H9 (cell line): ENCODE data around the gene CPA3. TPM values are rescaled to one million over a fixed set of nuclear protein-coding genes. Genes with fewer than 3 reads are reported as not detected.

Source experiments
- DNase-seq: peaks from one replicate; pipeline ENCODE4 v3.0.0-alpha.2; 2017
- H2AFZ ChIP-seq: one replicate; pipeline ENCODE4 v1.6.1; 2013; ENCODE audit warnings: mild to moderate bottlenecking, low read length, control low read depth, moderate library complexity
- H2AK5ac ChIP-seq: 2 replicates; pipeline ENCODE4 v1.6.1; 2013; ENCODE audit warnings: low read length, control low read depth, mixed read lengths; ENCODE audit not compliant: insufficient read length
- H2BK120ac ChIP-seq: one replicate; pipeline ENCODE4 v1.6.1; 2013; ENCODE audit warnings: low read depth, mild to moderate bottlenecking, low read length, control low read depth, inconsistent platforms; ENCODE audit not compliant: poor library complexity, severe bottlenecking
- H2BK12ac ChIP-seq: 2 replicates; pipeline ENCODE4 v1.6.1; 2013; ENCODE audit warnings: low read length, control low read depth, mixed read lengths, low read depth; ENCODE audit not compliant: insufficient read length
- H2BK15ac ChIP-seq: 2 replicates; pipeline ENCODE4 v1.6.1; 2013; ENCODE audit warnings: low read depth, low read length, control low read depth
- H2BK20ac ChIP-seq: one replicate; pipeline ENCODE4 v1.6.1; 2013; ENCODE audit warnings: low read depth, mild to moderate bottlenecking, low read length, control low read depth, inconsistent platforms; ENCODE audit not compliant: poor library complexity, severe bottlenecking
- H2BK5ac ChIP-seq: 2 replicates; pipeline ENCODE4 v1.6.1; 2013; ENCODE audit warnings: low read length, control low read depth, mixed read lengths; ENCODE audit not compliant: insufficient read length
- H3K14ac ChIP-seq: 2 replicates; pipeline ENCODE4 v1.6.1; 2013; ENCODE audit warnings: low read length, control low read depth; ENCODE audit not compliant: insufficient read depth
- H3K18ac ChIP-seq: 2 replicates; pipeline ENCODE4 v1.6.1; 2013; ENCODE audit warnings: low read depth, mild to moderate bottlenecking, mixed read lengths, low read length, control low read depth; ENCODE audit not compliant: insufficient read length
- H3K23ac ChIP-seq: 2 replicates; pipeline ENCODE4 v1.6.1; 2013; ENCODE audit warnings: low read length, control low read depth, mixed read lengths, low read depth; ENCODE audit not compliant: insufficient read length
- H3K23me2 ChIP-seq: 2 replicates; pipeline ENCODE4 v1.6.1; 2013; ENCODE audit warnings: low read depth, mild to moderate bottlenecking, mixed read lengths, low read length, control low read depth; ENCODE audit not compliant: insufficient read length, poor library complexity, severe bottlenecking
- H3K27ac ChIP-seq: 2 replicates; pipeline ENCODE4 v1.5.1; 2013; ENCODE audit warnings: low read length, control low read depth, mixed read lengths, low read depth; ENCODE audit not compliant: insufficient read length
- H3K27me3 ChIP-seq: 2 replicates; pipeline ENCODE4 v1.6.1; 2013; ENCODE audit warnings: low read length, control low read depth, inconsistent platforms; ENCODE audit not compliant: insufficient read depth
- H3K4ac ChIP-seq: 2 replicates; pipeline ENCODE4 v1.6.1; 2013; ENCODE audit warnings: low read depth, mild to moderate bottlenecking, control low read depth, inconsistent platforms, low read length, moderate library complexity
- H3K4me1 ChIP-seq: 2 replicates; pipeline ENCODE4 v1.6.1; 2013; ENCODE audit warnings: low read length, control low read depth, inconsistent platforms; ENCODE audit not compliant: insufficient read depth
- H3K4me2 ChIP-seq: 2 replicates; pipeline ENCODE4 v1.6.1; 2013; ENCODE audit warnings: low read length, control low read depth, mixed read lengths; ENCODE audit not compliant: insufficient read length, insufficient read depth
- H3K56ac ChIP-seq: 2 replicates; pipeline ENCODE4 v1.6.1; 2013; ENCODE audit warnings: low read depth, mild to moderate bottlenecking, mixed read lengths, low read length, control low read depth; ENCODE audit not compliant: insufficient read length
- H3K79me1 ChIP-seq: 2 replicates; pipeline ENCODE4 v1.6.1; 2013; ENCODE audit warnings: low read depth, mild to moderate bottlenecking, moderate library complexity, low read length, control low read depth, inconsistent platforms; ENCODE audit not compliant: insufficient read depth, poor library complexity, severe bottlenecking
- H3K79me2 ChIP-seq: 2 replicates; pipeline ENCODE4 v1.6.1; 2013; ENCODE audit warnings: low read length, control low read depth, inconsistent platforms; ENCODE audit not compliant: insufficient read depth
- H3K9ac ChIP-seq: 2 replicates; pipeline ENCODE4 v1.6.1; 2013; ENCODE audit warnings: low read length, control low read depth, mixed read lengths; ENCODE audit not compliant: insufficient read length; ENCODE audit errors: extremely low read depth
- H3K9me3 ChIP-seq: one replicate; pipeline ENCODE4 v1.6.1; 2013; ENCODE audit warnings: low read depth, low read length, inconsistent platforms; ENCODE audit not compliant: control insufficient read depth
- H3T11ph ChIP-seq: one replicate; pipeline ENCODE4 v1.6.1; 2013; ENCODE audit warnings: mild to moderate bottlenecking, low read length, control low read depth, inconsistent platforms
- H4K20me1 ChIP-seq: one replicate; pipeline ENCODE4 v1.6.1; 2013; ENCODE audit not compliant: control insufficient read depth, insufficient read length, insufficient read depth
- H4K5ac ChIP-seq: 2 replicates; pipeline ENCODE4 v1.6.1; 2013; ENCODE audit warnings: low read depth, mild to moderate bottlenecking, mixed read lengths, low read length, control low read depth; ENCODE audit not compliant: insufficient read length
- H4K8ac ChIP-seq: replicated peaks from 2 replicates; pipeline ENCODE4 v1.6.1; 2013; ENCODE audit warnings: low read length, control low read depth, mixed read lengths, low read depth; ENCODE audit not compliant: insufficient read length
- H4K91ac ChIP-seq: 2 replicates; pipeline ENCODE4 v1.6.1; 2013; ENCODE audit warnings: low read depth, mild to moderate bottlenecking, moderate library complexity, mixed read lengths, low read length, control low read depth; ENCODE audit not compliant: insufficient read length
- H3K27ac Mint-ChIP-seq, 3 experiments: 2 replicates in 2 of 3; 3 replicates in 1 of 3; pipeline ENCODE4 v1.8.0; 2020 to 2021; ENCODE audit warnings: mixed read lengths in 3 of 3, mild to moderate bottlenecking in 1 of 3, moderate library complexity in 1 of 3
- H3K27me3 Mint-ChIP-seq: 2 replicates; pipeline ENCODE4 v1.8.0; 2021; ENCODE audit warnings: low read depth, mild to moderate bottlenecking, moderate library complexity, mixed read lengths
- H3K36me3 Mint-ChIP-seq, 3 experiments: 2 replicates in 2 of 3; 3 replicates in 1 of 3; pipeline ENCODE4 v1.8.0; 2020 to 2021; ENCODE audit warnings: low read depth in 3 of 3, mixed read lengths in 3 of 3; ENCODE audit not compliant: insufficient read depth in 1 of 3
- H3K4me1 Mint-ChIP-seq, 2 experiments: 2 replicates each; pipeline ENCODE4 v1.8.0; 2020; ENCODE audit warnings: mixed read lengths in 2 of 2
- H3K4me3 Mint-ChIP-seq, 2 experiments: 2 replicates in 1 of 2; 3 replicates in 1 of 2; pipeline ENCODE4 v1.8.0; 2020 to 2021; ENCODE audit warnings: mild to moderate bottlenecking in 2 of 2, mixed read lengths in 2 of 2, moderate library complexity in 1 of 2
- H3K9me3 Mint-ChIP-seq, 2 experiments: 2 replicates in 1 of 2; 3 replicates in 1 of 2; pipeline ENCODE4 v1.8.0; 2020; ENCODE audit warnings: mild to moderate bottlenecking in 2 of 2, mixed read lengths in 2 of 2, moderate library complexity in 1 of 2
- CTCF ChIP-seq: fragments of 200-600 bp; sonication (generic); conservative IDR thresholded peaks from 3 replicates; pipeline ENCODE4 v1.8.0; 2021; ENCODE audit warnings: antibody characterized with exemption, mild to moderate bottlenecking
- WGBS: extraction: QIAGEN DNeasy Blood & Tissue Kit; methylation state at CpG from one replicate; pipeline ENCODE4 v1.1.7; 2013; ENCODE audit warnings: missing lambda C conversion rate, low lambda C conversion rate, mixed read lengths; ENCODE audit not compliant: insufficient read length; ENCODE audit errors: extremely low coverage; 5-methylcytosine and 5-hydroxymethylcytosine counted together
- total RNA-seq: library from RNA; stranded (reverse); gene quantifications from 2 replicates; pipeline ENCODE4 v1.2.1, GENCODE V29; 2021

The CPA3 gene
- total RNA-seq, 1 experiment from 2014 or later = not detected

GRCh38 chr3:148931574-148931973 is 66.5 kb downstream of the CPA3 start:
- H3K27ac ChIP-seq = no peak overlapping the region
- DNase-seq = no peak
- no peaks in the 10 kb centered on the region for H4K20me1 ChIP-seq
- no peak overlapping the region for H3K27ac Mint-ChIP-seq
- H3K4ac ChIP-seq = no peak overlapping the region
- no peaks in the 10 kb centered on the region for H3K9me3 ChIP-seq
- no peak overlapping the region for H4K8ac ChIP-seq
- H3K14ac ChIP-seq = no peak overlapping the region
- no peaks in the 10 kb centered on the region for H3K79me2 ChIP-seq
- H3K79me1 ChIP-seq = no peaks in the 10 kb centered on the region
- H3K56ac ChIP-seq = no peak overlapping the region
- no peaks in the 10 kb centered on the region for H3K36me3 Mint-ChIP-seq
- no peak overlapping the region for H2BK120ac ChIP-seq
- no peaks in the 10 kb centered on the region for H3K23me2 ChIP-seq
- no peak overlapping the region for H2AK5ac ChIP-seq
- no peaks in the 10 kb centered on the region for H3K9me3 Mint-ChIP-seq
- H2BK15ac ChIP-seq = no peak overlapping the region
- no peak overlapping the region for H3K4me2 ChIP-seq
- H2AFZ ChIP-seq = no peak overlapping the region
- no peak overlapping the region for H2BK20ac ChIP-seq
- H2BK5ac ChIP-seq = no peak overlapping the region
- H4K91ac ChIP-seq = no peak overlapping the region
- no peaks in the 10 kb centered on the region for H3K27me3 ChIP-seq
- H4K5ac ChIP-seq = no peak overlapping the region
- TF ChIP-seq CTCF = peak; percentile 35; the same call in 2 of the 3 replicates
- no peak overlapping the region for H3K18ac ChIP-seq
- WGBS = no CpG with 5 or more reads among the region's 4 CpGs
- no peak overlapping the region for H3T11ph ChIP-seq
- H3K4me1 ChIP-seq = no peaks in the 10 kb centered on the region
- H3K4me1 Mint-ChIP-seq = peaks cover 9% of the 10 kb centered on the region in 2 experiments
- no peaks in the 10 kb centered on the region for H3K27me3 Mint-ChIP-seq
- H2BK12ac ChIP-seq = no peak overlapping the region
- H3K4me3 Mint-ChIP-seq = no peak overlapping the region
- H3K23ac ChIP-seq = no peak overlapping the region
- no peak overlapping the region for H3K9ac ChIP-seq
